Measurements from ENCODE around the gene QDPR. TPM values are rescaled to one million over a fixed set of nuclear protein-coding genes. Genes with fewer than 3 reads are reported as not detected.

Gene QDPR
- polyA plus RNA-seq, 1 of the 3 experiments (the other 2 are of a cell fraction): 83.1 TPM

GRCh38 chr4:17535906-17536305 is 24.0 kb upstream of the QDPR start:
- Histone ChIP-seq H3K27ac (ENCODE audit: low read depth in 2 of 2, low read length in 1 of 2) (no peak overlapping the region), H3K4me3 (ENCODE audit: low read depth in 2 of 2, low read length in 1 of 2) (no peak overlapping the region), H2AFZ (ENCODE audit: low read depth) (no peak overlapping the region; the same call in 1 of the 2 replicates), H3K36me3 (replicated peaks in 1 of 2; ENCODE audit: control insufficient read depth in 1 of 2, insufficient read depth in 2 of 2, low read length in 1 of 2) (no peaks in the 10 kb centered on the region), H3K4me2 (no peak overlapping the region), H3F3A (replicated peaks; ENCODE audit: insufficient read depth) (no peaks in the 10 kb centered on the region), H3K79me2 (ENCODE audit: insufficient read depth) (no peaks in the 10 kb centered on the region), H3K27me3 (ENCODE audit: insufficient read depth) (no peaks in the 10 kb centered on the region; the same call in 1 of the 2 replicates), H3K9ac (no peak overlapping the region), H3K9me2 (no peaks in the 10 kb centered on the region), H3K9me3 (no peaks in the 10 kb centered on the region), H4K20me1 (ENCODE audit: insufficient read depth) (no peaks in the 10 kb centered on the region), H3K4me1 (ENCODE audit: control insufficient read depth in 1 of 2, insufficient read depth in 2 of 2, low read depth in 1 of 2, low read length in 1 of 2) (no peaks in the 10 kb centered on the region; a peak in 1 of 4 replicates)
- 76% methylated on average over 3 of the region's 3 CpGs for WGBS (ENCODE audit: low lambda C conversion rate)
- TF ChIP-seq MEF2A (IDR thresholded peaks at IDR 0.05; ENCODE audit: borderline replicate concordance, low read depth): no peak
- no peak for TF ChIP-seq RXRA (IDR thresholded peaks at IDR 0.05; ENCODE audit: borderline replicate concordance, low read depth)
- TF ChIP-seq TCF12 (IDR thresholded peaks at IDR 0.05): no peak
- TF ChIP-seq NRF1 (IDR thresholded peaks at IDR 0.05; ENCODE audit: low read depth, low read length): no peak
- TF ChIP-seq ELF1 (IDR thresholded peaks at IDR 0.05): no peak
- TF ChIP-seq EZH2phosphoT487 (IDR thresholded peaks at IDR 0.05; ENCODE audit: borderline replicate concordance, low read depth): no peak
- TF ChIP-seq TAF1 (IDR thresholded peaks at IDR 0.05; ENCODE audit: borderline replicate concordance, low read depth, low read length): no peak
- TF ChIP-seq ZBTB33 (IDR thresholded peaks at IDR 0.05; ENCODE audit: borderline replicate concordance, low read depth): no peak
- no peak for TF ChIP-seq MAX (IDR thresholded peaks at IDR 0.05; ENCODE audit: low read depth)
- no peak for TF ChIP-seq FOXJ3 (CRISPR knock-in tag; IDR thresholded peaks at IDR 0.05)
- no peak for TF ChIP-seq GABPA (IDR thresholded peaks at IDR 0.05; ENCODE audit: low read depth)
- TF ChIP-seq TEAD4 (IDR thresholded peaks at IDR 0.05; ENCODE audit: borderline replicate concordance, insufficient read depth): no peak
- TF ChIP-seq SIN3A (IDR thresholded peaks at IDR 0.05; ENCODE audit: borderline replicate concordance, low read depth, low read length): no peak
- no peak for TF ChIP-seq JUND (IDR thresholded peaks at IDR 0.05)
- no peak for DNase-seq
- POLR2A ChIA-PET: no interaction called here
- CTCF ChIA-PET: interaction anchor here (0.6 to 2.1 kb wide), 3 partner anchors 12 to 18 kb away, joined by 3 to 7 read pairs (median 4); no protein-coding TSS in a partner anchor

GRCh38 chr4:17535242-17535641 is 23.4 kb upstream of the QDPR start:
- H3K4me3 ChIP-seq (ENCODE audit: low read depth in 2 of 2, low read length in 1 of 2): no peak overlapping the region
- no peak overlapping the region; the same call in 1 of the 2 replicates for H2AFZ ChIP-seq (ENCODE audit: low read depth)
- H4K20me1 ChIP-seq (ENCODE audit: insufficient read depth): no peaks in the 10 kb centered on the region
- no peak overlapping the region for H3K9ac ChIP-seq
- no peak for TF ChIP-seq CHD2 (IDR thresholded peaks at IDR 0.05; ENCODE audit: low read length, partially characterized antibody)
- TF ChIP-seq CTCF (IDR thresholded peaks at IDR 0.05): no peak
- TF ChIP-seq REST (IDR thresholded peaks at IDR 0.05; ENCODE audit: low read depth, low read length): no peak
- no peak for TF ChIP-seq TEAD4 (IDR thresholded peaks at IDR 0.05; ENCODE audit: borderline replicate concordance, insufficient read depth)
- no peak for TF ChIP-seq USF2 (IDR thresholded peaks at IDR 0.05; ENCODE audit: borderline replicate concordance, low read depth, low read length)
- no peak for TF ChIP-seq FOXM1 (IDR thresholded peaks at IDR 0.05; ENCODE audit: low read depth)
- no peak for TF ChIP-seq TAF1 (IDR thresholded peaks at IDR 0.05; ENCODE audit: borderline replicate concordance, low read depth, low read length)
- no peak for TF ChIP-seq MEF2A (IDR thresholded peaks at IDR 0.05; ENCODE audit: borderline replicate concordance, low read depth)
- no peak for DNase-seq
- POLR2A ChIA-PET: no interaction called here
- H3F3A ChIP-seq (replicated peaks; ENCODE audit: insufficient read depth): no peaks in the 10 kb centered on the region
- CTCF ChIA-PET: interaction anchor here (1.2 to 2.1 kb wide), 2 partner anchors 14 to 17 kb away, joined by 4 to 7 read pairs; no protein-coding TSS in a partner anchor
- no peaks in the 10 kb centered on the region for H3K9me2 ChIP-seq
- no peaks in the 10 kb centered on the region for H3K9me3 ChIP-seq
- H3K4me1 ChIP-seq (ENCODE audit: control insufficient read depth in 1 of 2, insufficient read depth in 2 of 2, low read depth in 1 of 2, low read length in 1 of 2): no peaks in the 10 kb centered on the region; a peak in 1 of 4 replicates
- H3K36me3 ChIP-seq (replicated peaks in 1 of 2; ENCODE audit: control insufficient read depth in 1 of 2, insufficient read depth in 2 of 2, low read length in 1 of 2): no peaks in the 10 kb centered on the region
- H3K79me2 ChIP-seq (ENCODE audit: insufficient read depth): no peaks in the 10 kb centered on the region
- 79% methylated on average over 4 of the region's 4 CpGs for WGBS (ENCODE audit: low lambda C conversion rate)
- H3K27me3 ChIP-seq (ENCODE audit: insufficient read depth): no peaks in the 10 kb centered on the region; the same call in 1 of the 2 replicates
- H3K4me2 ChIP-seq: no peak overlapping the region
- H3K27ac ChIP-seq (ENCODE audit: low read depth in 2 of 2, low read length in 1 of 2): no peak overlapping the region
